Hematopoietic multipotent progenitor cell treated with erythropoietin and hydrocortisone succinate and interleukin-3 and kit ligand, for 8 days (in vitro differentiated cells): ENCODE measurements around the gene SKAP1.
A peak's percentile ranks its signal among the peaks of the same experiment; 100 is the strongest.

ENCODE experiments used
- DNase-seq: peaks from one replicate; pipeline ENCODE4 v3.0.0-alpha.2; 2015

The SKAP1 gene

GRCh38 chr17:48161127-48161905, 268.7 kb downstream of the SKAP1 start:
- no peak for DNase-seq

- DNase-seq: no peak
Observed at GRCh38 chr17:48160177-48161081, 269.6 kb downstream of the SKAP1 start.

- no peak for DNase-seq
Observed at GRCh38 chr17:48159232-48159631, 270.8 kb downstream of the SKAP1 start.

- DNase-seq: no peak
Observed at GRCh38 chr17:48155889-48156611, 274.0 kb downstream of the SKAP1 start.

- peak; percentile 62 for DNase-seq
Observed at GRCh38 chr17:48153691-48154358, 276.2 kb downstream of the SKAP1 start.

- no peak for DNase-seq
Observed at GRCh38 chr17:48152289-48152688, 277.7 kb downstream of the SKAP1 start.

- DNase-seq: no peak
Observed at GRCh38 chr17:48151220-48151619, 278.8 kb downstream of the SKAP1 start.

GRCh38 chr17:48150597-48151001, 279.4 kb downstream of the SKAP1 start:
- DNase-seq: no peak

- DNase-seq: no peak
Observed at GRCh38 chr17:48149787-48150463, 280.1 kb downstream of the SKAP1 start.

- DNase-seq: no peak
Observed at GRCh38 chr17:48148854-48149786, 280.9 kb downstream of the SKAP1 start.

- peak; percentile 29 for DNase-seq
Observed at GRCh38 chr17:48148029-48148770, 281.8 kb downstream of the SKAP1 start.

GRCh38 chr17:48144976-48145798, 284.8 kb downstream of the SKAP1 start:
- DNase-seq: no peak

- DNase-seq: no peak
Observed at GRCh38 chr17:48144231-48144630, 285.8 kb downstream of the SKAP1 start.

GRCh38 chr17:48143629-48144028, 286.4 kb downstream of the SKAP1 start:
- DNase-seq: no peak

- peak; percentile 13 for DNase-seq
Observed at GRCh38 chr17:48139944-48140343, 290.1 kb downstream of the SKAP1 start.

- no peak for DNase-seq
Observed at GRCh38 chr17:48137656-48138055, 292.4 kb downstream of the SKAP1 start.

- no peak for DNase-seq
Observed at GRCh38 chr17:48134912-48135480, 295.0 kb downstream of the SKAP1 start.

- DNase-seq: no peak
Observed at GRCh38 chr17:48132385-48132784, 297.6 kb downstream of the SKAP1 start.
